HL-60 (cell line): Measurements from ENCODE around the gene FSIP1.

Experiments used
- DNase-seq, 2 experiments: peaks; one replicate each; pipeline ENCODE4 v3.0.0-alpha.2; 2010 to 2020; ENCODE audit warnings: low read depth in 1 of 2, low spot score in 1 of 2
- H3K27ac ChIP-seq: fragments of 250-450 bp; sonication (Bioruptor Pico); replicated peaks from 2 replicates; pipeline ENCODE4 v1.5.1; 2020; ENCODE audit warnings: mild to moderate bottlenecking, moderate library complexity
- H3K27me3 ChIP-seq: fragments of 250-450 bp; sonication (Bioruptor Pico); 2 replicates; pipeline ENCODE4 v1.5.1; 2021; ENCODE audit warnings: mild to moderate bottlenecking, moderate library complexity; ENCODE audit not compliant: insufficient read depth, poor library complexity, severe bottlenecking
- H3K4me3 ChIP-seq: replicated peaks from 2 replicates; pipeline ENCODE4 v1.5.1; 2011; ENCODE audit warnings: mild to moderate bottlenecking, control low read depth, low read length; ENCODE audit not compliant: insufficient read depth
- CTCF ChIP-seq: IDR thresholded peaks from one replicate; pipeline ENCODE4 v1.5.1; 2011; ENCODE audit warnings: low read length, control low read depth, inconsistent platforms; ENCODE audit not compliant: insufficient read depth
- GABPA ChIP-seq: IDR thresholded peaks from 2 replicates; pipeline ENCODE4 v1.6.1; 2012; ENCODE audit warnings: low read depth
- POLR2AphosphoS5 ChIP-seq: IDR thresholded peaks from 2 replicates; pipeline ENCODE4 v1.6.1; 2012; ENCODE audit warnings: low read depth
- REST ChIP-seq: IDR thresholded peaks from 2 replicates; pipeline ENCODE4 v1.6.1; 2012; ENCODE audit warnings: low read depth; ENCODE audit not compliant: insufficient replicate concordance
- SPI1 ChIP-seq: IDR thresholded peaks from 2 replicates; pipeline ENCODE4 v1.6.1; 2012; ENCODE audit warnings: low read depth, mild to moderate bottlenecking, borderline replicate concordance

FSIP1 gene

GRCh38 chr15:39704235-39704634 lies 78.4 kb downstream of the FSIP1 start:
- no peak overlapping the region for H3K4me3 ChIP-seq
- no peak overlapping the region for H3K27ac ChIP-seq
- H3K27me3 ChIP-seq = no peaks in the 10 kb centered on the region
- no peak for TF ChIP-seq SPI1
- TF ChIP-seq REST = no peak
- no peak for TF ChIP-seq POLR2AphosphoS5
- TF ChIP-seq CTCF = no peak
- TF ChIP-seq GABPA = no peak
- DNase-seq = no peak

DNA sequence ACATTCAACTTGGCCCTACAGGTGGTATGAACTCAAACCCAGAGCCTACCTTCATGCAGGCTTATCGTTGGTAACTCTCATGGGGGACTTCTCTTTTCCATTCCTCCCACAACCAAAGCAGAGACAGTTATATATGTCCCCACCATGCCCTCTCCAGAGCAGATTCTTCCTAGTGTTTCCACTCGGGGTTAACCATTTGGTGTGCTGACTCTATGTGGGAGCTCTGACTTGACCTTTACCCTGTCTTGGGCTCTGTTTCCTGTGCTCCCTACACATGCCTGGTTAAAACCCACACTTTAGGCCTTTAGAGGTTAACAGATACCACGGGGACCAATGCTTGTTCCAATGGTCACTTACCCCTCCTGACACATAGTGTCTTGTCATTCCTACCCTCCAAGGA lies 80.7 kb downstream of the FSIP1 start:
- Histone ChIP-seq H3K27ac (no peak overlapping the region), H3K4me3 (no peak overlapping the region), H3K27me3 (no peaks in the 10 kb centered on the region)
- no peak for TF ChIP-seq POLR2AphosphoS5
- no peak for TF ChIP-seq SPI1
- TF ChIP-seq CTCF = no peak
- no peak for TF ChIP-seq REST
- TF ChIP-seq GABPA = no peak
- DNase-seq = no peak

DNA sequence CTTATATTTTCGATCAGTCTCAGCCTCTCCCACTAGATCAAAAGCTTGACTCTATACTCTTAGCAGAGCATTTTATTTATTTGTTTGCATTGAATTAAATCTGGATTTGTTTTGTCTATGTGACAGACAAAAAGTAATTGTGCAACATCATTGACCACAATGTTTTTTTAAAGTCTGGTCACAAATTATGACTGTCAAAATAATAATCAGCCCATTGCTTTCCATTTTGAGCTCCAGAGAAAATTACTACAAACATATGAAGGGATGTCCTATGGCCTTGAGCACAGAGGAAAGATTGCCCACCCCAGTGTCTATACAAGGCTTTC lies 82.3 kb downstream of the FSIP1 start:
- no peak for DNase-seq
- H3K27ac ChIP-seq = no peak overlapping the region
- TF ChIP-seq SPI1 (no peak), REST (no peak), GABPA (no peak), POLR2AphosphoS5 (no peak), CTCF (no peak)
- no peaks in the 10 kb centered on the region for H3K27me3 ChIP-seq
- H3K4me3 ChIP-seq = no peak overlapping the region
